Hepatocyte (in vitro differentiated cells): ENCODE results near the gene SYNJ1. TPM values are rescaled to one million over a fixed set of nuclear protein-coding genes. Genes with fewer than 3 reads are reported as not detected.

Source experiments
- DNase-seq: peaks from one replicate; pipeline ENCODE4 v3.0.0-alpha.2; 2016; ENCODE audit warnings: low spot score
- H2AFZ ChIP-seq: fragments of 200-600 bp; sonication (generic); 2 replicates; pipeline ENCODE4 v1.6.0; 2016; ENCODE audit warnings: antibody characterized with exemption, mild to moderate bottlenecking
- H3K27ac ChIP-seq: fragments of 200-600 bp; sonication (generic); 2 replicates; pipeline ENCODE4 v1.5.1; 2016; ENCODE audit warnings: mild to moderate bottlenecking
- H3K27me3 ChIP-seq: fragments of 200-600 bp; sonication (generic); 2 replicates; pipeline ENCODE4 v1.6.1; 2016
- H3K36me3 ChIP-seq: fragments of 200-600 bp; sonication (generic); replicated peaks from 2 replicates; pipeline ENCODE4 v1.5.1; 2016; ENCODE audit warnings: low read depth; ENCODE audit not compliant: insufficient read depth
- H3K4me1 ChIP-seq: fragments of 200-600 bp; sonication (generic); 2 replicates; pipeline ENCODE4 v1.5.1; 2016; ENCODE audit warnings: mild to moderate bottlenecking, moderate library complexity; ENCODE audit not compliant: insufficient read depth
- H3K4me2 ChIP-seq: fragments of 200-600 bp; sonication (generic); 2 replicates; pipeline ENCODE4 v1.6.0; 2016
- H3K4me3 ChIP-seq: fragments of 200-600 bp; sonication (generic); 2 replicates; pipeline ENCODE4 v1.5.1; 2016; ENCODE audit warnings: mild to moderate bottlenecking
- H3K79me2 ChIP-seq: fragments of 200-600 bp; sonication (generic); 2 replicates; pipeline ENCODE4 v1.6.0; 2017; ENCODE audit warnings: mild to moderate bottlenecking
- H3K9me2 ChIP-seq: fragments of 200-600 bp; sonication (generic); replicated peaks from 2 replicates; pipeline ENCODE4 v1.6.0; 2017; ENCODE audit warnings: mild to moderate bottlenecking; ENCODE audit not compliant: insufficient read depth
- H3K9me3 ChIP-seq: fragments of 200-600 bp; sonication (generic); 2 replicates; pipeline ENCODE4 v1.5.1; 2016; ENCODE audit warnings: low read depth, mild to moderate bottlenecking
- H4K20me1 ChIP-seq: fragments of 200-600 bp; sonication (generic); 2 replicates; pipeline ENCODE4 v1.6.0; 2016; ENCODE audit warnings: mild to moderate bottlenecking; ENCODE audit not compliant: insufficient read depth, poor library complexity, severe bottlenecking
- EZH2 ChIP-seq: fragments of 200-600 bp; sonication (generic); IDR thresholded peaks from 2 replicates; pipeline ENCODE4 v1.6.1; 2016; ENCODE audit warnings: antibody characterized with exemption, mild to moderate bottlenecking, borderline replicate concordance
- EZH2phosphoT487 ChIP-seq: fragments of 200-600 bp; sonication (generic); IDR thresholded peaks from one replicate; pipeline ENCODE4 v1.6.1; 2018; ENCODE audit warnings: antibody characterized with exemption, mild to moderate bottlenecking, low read depth, moderate library complexity; ENCODE audit not compliant: unreplicated experiment, severe bottlenecking
- WGBS: methylation state at CpG from one replicate; pipeline ENCODE4 v1.1.6; 2016; ENCODE audit warnings: low lambda C conversion rate; ENCODE audit errors: missing lambda C conversion rate; 5-methylcytosine and 5-hydroxymethylcytosine counted together
- polyA plus RNA-seq: library from polyadenylated mRNA; unstranded; fragments of >200 nt; fragmentation: Nextera tagmentation; extraction: Ambion mirVana; gene quantifications from 2 replicates; pipeline ENCODE4 v1.2.1, GENCODE V29; 2016
- total RNA-seq: library from RNA; depleted of rRNA; stranded (reverse); fragments of >200 nt; gene quantifications from 2 replicates; pipeline ENCODE4 v1.2.3, GENCODE V29; 2014
- TF ChIP-seq, protein P1 (sequence below): fragments of 200-600 bp; sonication (generic); IDR thresholded peaks from 2 replicates; pipeline ENCODE4 v1.5.1; 2016; ENCODE audit warnings: antibody characterized with exemption, mild to moderate bottlenecking; ENCODE audit not compliant: poor library complexity

SYNJ1 gene
- total and polyA plus RNA-seq, 2 experiments from 2014 or later = 3.9 to 8.9 TPM

DNA sequence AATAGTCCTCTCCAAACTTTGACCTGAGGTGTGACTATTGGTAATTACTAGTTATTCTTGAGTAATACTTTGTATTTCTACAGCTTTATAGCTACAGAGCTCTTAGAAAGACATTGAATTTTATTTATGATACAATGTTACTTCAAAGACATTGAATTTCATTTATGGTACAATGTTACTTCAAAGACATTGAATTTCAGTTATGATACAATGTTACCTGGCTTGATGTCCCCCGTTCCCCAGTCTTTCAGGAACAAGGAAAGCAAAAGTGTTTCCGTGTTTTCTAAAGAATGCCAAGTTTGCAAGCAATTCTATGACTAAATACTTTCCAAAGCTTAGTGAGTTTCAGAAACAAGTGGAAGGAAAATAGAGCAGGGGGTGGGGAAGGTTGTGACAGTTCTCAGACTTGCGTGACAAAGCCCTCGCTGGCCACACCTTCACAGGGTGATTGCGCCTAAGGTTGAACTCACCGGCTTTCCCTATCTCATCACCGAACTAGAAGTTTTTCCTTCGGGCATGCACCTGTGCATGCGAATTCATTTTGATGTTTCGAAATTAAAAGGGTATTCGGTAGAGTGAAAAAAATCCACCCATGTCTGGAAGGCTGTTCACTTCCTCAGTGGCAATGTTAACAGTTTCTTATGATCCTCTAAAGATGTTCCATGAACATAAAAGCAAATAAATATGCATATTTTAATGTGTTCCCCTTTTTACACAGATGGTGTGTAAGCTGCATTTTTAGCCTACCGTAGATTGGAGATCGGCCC lies 44.7 kb upstream of the SYNJ1 start:
- 38% methylated on average over 13 of the region's 13 CpGs for WGBS
- Histone ChIP-seq H2AFZ (peak overlapping the region; percentile 85), H3K9me3 (no peaks in the 10 kb centered on the region), H3K27me3 (no peaks in the 10 kb centered on the region), H3K4me3 (peak overlapping the region; percentile 38), H3K79me2 (peaks cover 45% of the 10 kb centered on the region), H3K36me3 (no peaks in the 10 kb centered on the region), H3K4me2 (peak overlapping the region; percentile 75), H3K4me1 (peaks cover 28% of the 10 kb centered on the region), H4K20me1 (peaks cover 35% of the 10 kb centered on the region), H3K27ac (peak overlapping the region; percentile 92), H3K9me2 (no peaks in the 10 kb centered on the region)
- peak; percentile 80 for DNase-seq
- TF ChIP-seq, protein P1, sequence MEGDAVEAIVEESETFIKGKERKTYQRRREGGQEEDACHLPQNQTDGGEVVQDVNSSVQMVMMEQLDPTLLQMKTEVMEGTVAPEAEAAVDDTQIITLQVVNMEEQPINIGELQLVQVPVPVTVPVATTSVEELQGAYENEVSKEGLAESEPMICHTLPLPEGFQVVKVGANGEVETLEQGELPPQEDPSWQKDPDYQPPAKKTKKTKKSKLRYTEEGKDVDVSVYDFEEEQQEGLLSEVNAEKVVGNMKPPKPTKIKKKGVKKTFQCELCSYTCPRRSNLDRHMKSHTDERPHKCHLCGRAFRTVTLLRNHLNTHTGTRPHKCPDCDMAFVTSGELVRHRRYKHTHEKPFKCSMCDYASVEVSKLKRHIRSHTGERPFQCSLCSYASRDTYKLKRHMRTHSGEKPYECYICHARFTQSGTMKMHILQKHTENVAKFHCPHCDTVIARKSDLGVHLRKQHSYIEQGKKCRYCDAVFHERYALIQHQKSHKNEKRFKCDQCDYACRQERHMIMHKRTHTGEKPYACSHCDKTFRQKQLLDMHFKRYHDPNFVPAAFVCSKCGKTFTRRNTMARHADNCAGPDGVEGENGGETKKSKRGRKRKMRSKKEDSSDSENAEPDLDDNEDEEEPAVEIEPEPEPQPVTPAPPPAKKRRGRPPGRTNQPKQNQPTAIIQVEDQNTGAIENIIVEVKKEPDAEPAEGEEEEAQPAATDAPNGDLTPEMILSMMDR = no peak
- TF ChIP-seq EZH2phosphoT487 (no peak), EZH2 (no peak)

DNA sequence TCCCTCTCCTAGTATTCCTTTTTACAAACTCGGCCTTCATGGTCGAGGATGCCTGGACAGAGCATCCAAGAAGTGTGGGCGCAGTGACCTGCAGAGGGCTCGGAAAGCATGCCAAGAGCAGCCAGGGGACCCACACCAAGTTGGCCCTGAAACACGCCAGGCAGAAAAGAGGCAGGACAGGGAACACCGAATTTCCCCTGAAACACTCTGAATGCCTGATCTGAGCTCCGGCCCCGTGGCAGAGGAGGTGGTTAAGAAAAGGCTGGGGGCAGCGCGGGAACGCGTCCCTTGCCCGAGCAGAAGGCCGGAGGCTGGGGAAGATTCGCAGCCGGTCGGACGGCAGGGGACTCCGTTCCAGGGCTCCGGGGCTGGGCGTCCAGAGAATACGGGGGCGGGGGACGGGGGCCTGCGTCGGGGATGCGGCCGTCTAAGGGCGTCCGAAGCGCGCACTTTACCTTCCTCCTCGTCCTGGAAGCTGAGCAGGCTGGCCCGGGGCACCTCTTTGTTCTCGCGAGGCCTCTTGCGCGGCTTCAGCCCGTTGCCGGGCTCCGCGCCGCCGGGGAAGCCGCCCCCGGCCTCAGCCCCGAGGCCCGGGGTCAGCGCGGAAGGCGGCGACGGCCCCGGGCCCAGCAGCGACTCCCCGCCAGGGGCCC lies 43.2 kb upstream of the SYNJ1 start:
- Histone ChIP-seq H3K9me2 (no peaks in the 10 kb centered on the region), H3K27me3 (no peaks in the 10 kb centered on the region), H4K20me1 (peaks cover 45% of the 10 kb centered on the region), H3K79me2 (peaks cover 60% of the 10 kb centered on the region), H3K4me2 (peak overlapping the region; percentile 91), H3K4me1 (peaks cover 28% of the 10 kb centered on the region), H3K36me3 (no peaks in the 10 kb centered on the region), H3K4me3 (peak overlapping the region; percentile 80), H3K9me3 (no peaks in the 10 kb centered on the region), H3K27ac (peak overlapping the region; percentile 92), H2AFZ (peak overlapping the region; percentile 73)
- DNase-seq = peak; percentile 84
- TF ChIP-seq EZH2phosphoT487 = no peak
- TF ChIP-seq, protein P1 = no peak
- TF ChIP-seq EZH2 = no peak
- under 1% methylated on average over 22 of the region's 56 CpGs for WGBS

DNA sequence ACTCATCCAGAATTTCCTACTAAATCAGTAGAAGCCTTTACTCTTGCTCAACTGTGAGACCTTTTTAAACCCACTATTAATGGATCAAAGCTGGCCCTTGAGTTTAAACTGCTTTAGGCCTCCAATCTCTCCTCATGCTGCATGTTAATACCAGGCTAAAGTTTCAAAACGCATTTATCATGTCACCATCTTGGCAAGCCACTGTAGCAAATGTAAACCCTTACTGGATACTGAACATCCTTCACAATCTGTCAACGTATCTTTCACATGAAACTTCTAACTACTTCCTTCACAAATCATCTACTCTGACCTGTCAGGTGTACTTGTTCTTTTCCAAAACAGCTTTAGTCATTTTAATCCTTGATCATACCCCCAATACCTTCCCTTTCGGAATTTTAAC lies 40.7 kb upstream of the SYNJ1 start:
- H3K36me3 ChIP-seq = no peaks in the 10 kb centered on the region
- peaks cover 58% of the 10 kb centered on the region for H4K20me1 ChIP-seq
- no peaks in the 10 kb centered on the region for H3K27me3 ChIP-seq
- H3K79me2 ChIP-seq = peaks cover 81% of the 10 kb centered on the region
- H3K9me3 ChIP-seq = no peaks in the 10 kb centered on the region
- H3K27ac ChIP-seq = no peak overlapping the region
- H2AFZ ChIP-seq = no peak overlapping the region
- no peak for DNase-seq
- H3K4me2 ChIP-seq = peak overlapping the region; percentile 91
- WGBS = 76% methylated on average over 3 of the region's 3 CpGs
- H3K9me2 ChIP-seq = no peaks in the 10 kb centered on the region
- peaks cover 28% of the 10 kb centered on the region for H3K4me1 ChIP-seq
- TF ChIP-seq EZH2 (no peak), EZH2phosphoT487 (no peak)
- TF ChIP-seq, protein P1 = no peak
- H3K4me3 ChIP-seq = no peak overlapping the region
